SIG-M5 (cell line): Measurements from ENCODE around the gene MEIOSIN.

Experiments
- DNase-seq: peaks from one replicate; lab custom pipeline; 2025; lab: John Stamatoyannopoulos, UW

MEIOSIN gene

GRCh38 chr19:45801603-45802175 lies 68.5 kb downstream of the MEIOSIN start:
- no peak for DNase-seq

- DNase-seq, result no peak
Measured at GRCh38 chr19:45804140-45804958, 71.1 kb downstream of the MEIOSIN start.

GRCh38 chr19:45804959-45805230 lies 71.7 kb downstream of the MEIOSIN start:
- no peak for DNase-seq

- no peak for DNase-seq
Measured at GRCh38 chr19:45805719-45806118, 72.5 kb downstream of the MEIOSIN start.

- DNase-seq, result no peak
Measured at GRCh38 chr19:45809643-45810159, 76.5 kb downstream of the MEIOSIN start.

- no peak for DNase-seq
Measured at GRCh38 chr19:45812297-45812696, 79.1 kb downstream of the MEIOSIN start.
